CD4-positive, alpha-beta T cell treated with Interleukin-6 at 100 ng/mL for 8 hours (primary cell): ENCODE results near the gene ASS1.

Experiments used
- DNase-seq: peaks from one replicate; pipeline ENCODE4 v3.0.0-alpha.2; 2020; ENCODE audit warnings: mixed read lengths, low spot score

The ASS1 gene

DNA sequence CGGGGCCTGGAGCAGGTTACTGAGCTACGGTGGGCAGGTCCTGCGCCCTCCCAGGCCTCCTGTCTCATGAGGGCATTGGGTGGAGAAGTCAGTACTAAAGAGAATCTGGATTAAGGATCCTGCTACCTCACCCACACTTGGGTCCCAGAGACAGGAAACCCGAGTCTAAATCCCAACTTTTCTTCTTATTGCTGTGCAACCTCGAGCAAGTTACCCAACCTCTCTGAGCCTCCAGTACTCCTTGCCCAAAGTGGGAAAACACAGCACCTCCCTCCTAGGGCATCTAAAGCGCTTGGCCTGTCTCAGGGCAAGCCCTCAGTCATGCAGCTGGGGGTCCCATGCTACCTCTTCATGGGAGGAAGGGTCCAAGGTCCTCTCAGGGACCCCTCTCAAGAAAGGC is 28.2 kb downstream of the ASS1 start:
- DNase-seq = no peak

- no peak for DNase-seq
These were observed 28.8 kb downstream of the ASS1 start for GRCh38 chr9:130473566-130473965.

- DNase-seq = no peak
These were observed 29.3 kb downstream of the ASS1 start for GRCh38 chr9:130474106-130474505.

DNA sequence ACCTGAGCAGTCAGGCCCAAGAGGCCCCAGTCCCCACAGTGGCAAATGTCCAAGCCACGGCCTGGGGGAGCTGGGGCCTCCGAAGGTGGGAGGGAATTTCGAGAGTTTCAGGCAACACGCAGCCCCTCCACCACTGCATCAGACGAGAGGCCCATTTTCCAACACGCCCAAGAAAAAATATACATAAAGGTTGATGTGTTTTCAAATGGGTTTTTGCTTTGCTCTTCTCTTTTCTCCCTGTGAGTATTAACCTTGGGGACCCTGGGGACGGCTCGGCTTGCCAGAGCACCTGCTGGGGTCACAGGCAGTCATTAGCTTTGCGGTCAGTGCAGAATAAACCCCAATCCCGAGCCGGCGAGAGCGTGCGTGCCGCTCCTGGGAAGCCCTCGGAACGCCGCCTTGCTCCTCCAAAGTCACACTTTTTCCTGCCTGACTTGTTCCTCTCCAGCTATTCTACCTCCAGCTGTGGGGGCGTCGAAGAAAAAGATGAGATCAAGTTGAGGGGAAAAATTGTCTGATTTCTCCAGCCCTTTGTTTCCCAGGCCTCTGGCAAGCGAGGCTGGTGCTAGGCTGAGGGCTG is 31.5 kb downstream of the ASS1 start:
- no peak for DNase-seq

GRCh38 chr9:130477564-130477963 is 32.8 kb downstream of the ASS1 start:
- DNase-seq = no peak

GRCh38 chr9:130478152-130478551 is 33.4 kb downstream of the ASS1 start:
- no peak for DNase-seq

- DNase-seq = no peak
These were observed 34.2 kb downstream of the ASS1 start for GRCh38 chr9:130478736-130479575.

DNA sequence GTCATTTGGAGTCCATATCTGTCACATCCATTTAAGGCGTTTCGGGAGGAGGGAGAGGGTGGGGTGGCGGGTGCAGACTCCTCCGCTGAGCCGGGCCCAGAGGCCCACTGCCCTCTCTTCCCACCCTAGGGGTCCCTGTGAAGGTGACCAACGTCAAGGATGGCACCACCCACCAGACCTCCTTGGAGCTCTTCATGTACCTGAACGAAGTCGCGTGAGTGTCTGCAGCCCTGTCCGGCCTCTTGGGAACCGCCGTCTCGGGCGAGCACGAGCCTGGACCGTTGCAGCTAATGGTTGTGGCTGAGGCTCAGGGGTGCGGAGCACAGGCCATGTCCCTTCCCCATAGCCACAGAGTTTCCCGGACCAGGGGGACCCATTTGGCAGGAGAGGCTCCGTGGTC is 34.8 kb downstream of the ASS1 start:
- no peak for DNase-seq

DNA sequence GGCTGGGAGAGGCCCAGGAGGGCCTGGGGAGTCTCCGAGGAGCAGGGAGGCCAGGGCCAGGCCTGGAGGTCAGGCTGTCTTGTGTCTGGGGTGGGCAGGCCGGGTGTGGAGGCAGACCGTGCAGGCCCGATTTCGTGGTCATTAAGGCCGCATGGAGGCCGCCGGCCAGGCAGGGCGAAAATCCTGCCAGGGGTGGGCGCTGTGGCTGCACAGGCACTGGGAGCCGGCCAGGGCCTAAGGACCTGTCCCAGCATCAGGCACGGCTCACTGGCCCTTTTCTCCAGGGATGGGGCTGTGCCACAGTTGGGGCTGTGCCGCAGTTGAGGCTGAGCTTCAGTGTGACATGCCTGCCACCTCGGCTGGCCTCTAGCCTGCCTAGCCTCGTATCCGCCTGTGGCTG is 35.9 kb downstream of the ASS1 start:
- no peak for DNase-seq

DNA sequence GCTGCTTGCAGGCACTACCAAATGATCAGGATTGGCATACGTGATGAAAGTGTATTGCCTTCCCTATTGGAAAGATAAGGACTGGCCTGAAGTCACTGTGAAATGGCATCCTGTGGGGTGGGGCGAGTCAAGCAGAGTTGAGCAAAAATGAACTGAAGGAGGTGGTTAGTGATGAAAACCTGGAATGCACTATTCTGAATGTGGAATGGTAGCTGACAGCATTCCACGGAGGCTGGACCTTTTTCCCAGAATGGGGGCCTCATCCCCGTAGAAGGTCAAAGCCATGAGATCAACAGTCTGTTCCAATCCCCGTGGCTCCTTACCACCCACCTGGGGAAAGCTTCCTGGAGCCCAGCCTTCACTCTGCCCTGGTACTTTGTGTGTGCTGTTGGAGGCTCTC is 37.7 kb downstream of the ASS1 start:
- no peak for DNase-seq

DNA sequence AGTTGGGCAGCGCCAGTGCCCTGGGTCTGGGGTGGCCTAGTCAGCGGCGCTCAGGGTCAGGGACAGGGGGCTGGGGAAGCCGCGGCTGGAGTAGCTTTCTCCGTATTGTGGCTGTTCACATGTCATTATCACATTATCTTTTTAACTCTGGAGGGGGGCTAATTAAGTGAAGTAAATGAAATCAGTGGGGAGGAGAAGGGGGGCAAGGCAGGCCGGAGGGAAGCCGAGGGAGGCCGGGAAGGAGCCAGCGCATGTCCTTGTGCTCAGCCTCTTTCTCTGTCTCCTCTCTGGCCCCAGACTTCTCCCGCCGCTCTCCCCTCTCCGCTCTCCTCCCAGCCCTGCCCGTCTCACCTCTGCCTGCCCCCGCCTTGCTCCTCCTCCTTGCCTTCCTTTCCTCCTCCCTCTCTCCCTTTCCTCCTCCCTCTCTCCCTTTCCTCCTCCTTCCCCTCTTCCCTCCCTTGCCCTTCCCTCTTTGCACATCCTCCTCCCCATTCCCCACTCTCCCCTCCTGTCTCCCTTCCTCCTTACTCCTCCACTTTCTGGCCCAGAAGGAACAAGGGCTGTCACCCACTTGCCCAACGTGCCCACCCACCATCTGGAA is 38.7 kb downstream of the ASS1 start:
- DNase-seq = no peak

GRCh38 chr9:130484362-130485072 is 39.8 kb downstream of the ASS1 start:
- DNase-seq = no peak

GRCh38 chr9:130486103-130486502 is 41.3 kb downstream of the ASS1 start:
- no peak for DNase-seq

DNA sequence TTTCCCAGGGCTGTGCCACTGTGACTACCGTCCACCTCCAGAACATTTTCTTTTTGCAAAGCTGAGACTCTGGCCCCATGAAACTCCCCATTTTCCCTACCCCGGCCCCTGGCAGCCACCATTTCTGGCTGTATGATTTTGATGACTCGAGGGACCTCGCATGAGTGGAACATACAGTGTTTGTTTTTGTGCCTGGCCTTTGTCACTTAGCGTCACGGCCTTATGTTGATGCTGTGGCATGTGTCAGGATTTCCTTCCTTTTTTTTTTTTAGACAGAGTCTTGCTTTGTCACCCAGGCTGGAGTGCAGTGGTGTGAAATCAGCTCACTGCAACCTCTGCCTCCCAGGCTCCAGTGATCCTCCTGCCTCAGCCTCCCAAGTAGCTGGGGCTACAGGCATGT is 42.7 kb downstream of the ASS1 start:
- DNase-seq = no peak

DNA sequence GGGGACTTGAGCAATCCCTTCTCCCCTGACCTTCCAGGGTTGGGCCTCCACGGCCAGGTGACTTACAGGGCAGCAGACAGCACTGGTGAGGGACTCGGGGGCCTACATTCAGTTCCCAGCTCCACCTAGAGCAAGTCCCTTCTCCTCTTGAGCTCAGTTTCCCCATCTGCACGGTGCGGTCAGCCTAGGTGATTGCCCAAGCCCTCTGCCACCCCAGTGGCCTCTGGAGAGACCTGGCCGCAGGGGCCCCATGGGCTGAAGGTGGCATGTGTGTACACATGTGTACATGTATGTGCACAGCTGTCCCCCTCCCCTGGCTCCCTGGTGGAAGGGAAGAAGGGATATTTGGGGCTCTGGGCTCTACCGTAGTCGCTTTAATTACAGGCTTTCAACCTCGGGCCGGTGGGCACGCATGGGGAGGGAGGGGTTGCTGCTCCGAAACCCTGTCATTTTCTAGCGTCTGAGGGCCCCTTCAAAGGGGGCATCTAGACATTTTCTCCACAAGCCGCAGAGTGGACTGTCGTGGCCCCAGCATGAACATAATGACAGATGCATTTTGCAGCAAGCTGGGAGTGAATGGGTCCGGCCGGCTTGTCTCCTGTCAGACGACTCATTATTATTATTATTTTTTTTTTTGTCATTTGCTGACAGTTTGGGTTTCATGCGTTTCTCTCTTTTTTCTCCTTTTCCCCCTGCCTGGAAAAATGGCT is 44.0 kb downstream of the ASS1 start:
- DNase-seq = no peak

GRCh38 chr9:130490981-130491380 is 46.2 kb downstream of the ASS1 start:
- DNase-seq = no peak

GRCh38 chr9:130491830-130492482 is 47.2 kb downstream of the ASS1 start:
- no peak for DNase-seq

DNA sequence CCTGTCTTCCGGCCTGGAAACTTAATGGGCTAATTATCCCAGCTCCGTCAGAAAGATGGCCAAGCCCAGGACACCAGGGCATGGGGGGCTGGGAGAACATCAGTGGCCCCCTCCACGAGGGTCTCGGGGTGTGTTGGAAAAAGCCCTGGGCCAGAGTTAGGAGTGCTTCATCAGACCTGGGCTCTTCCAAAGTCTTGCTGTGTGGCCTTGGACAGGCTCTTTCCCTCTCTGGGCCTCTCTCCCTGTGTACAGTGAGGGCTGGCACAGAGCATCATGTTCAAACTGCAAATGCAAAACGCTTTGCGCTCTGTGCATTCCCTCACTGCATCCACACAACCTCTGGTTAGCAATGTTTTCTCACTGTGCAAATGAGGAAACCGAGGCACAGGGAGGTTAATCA is 48.3 kb downstream of the ASS1 start:
- DNase-seq = no peak

GRCh38 chr9:130493476-130493875 is 48.7 kb downstream of the ASS1 start:
- DNase-seq = no peak

- DNase-seq = no peak
These were observed 50.3 kb downstream of the ASS1 start for GRCh38 chr9:130495067-130495466.

- no peak for DNase-seq
These were observed 52.4 kb downstream of the ASS1 start for GRCh38 chr9:130497139-130497538.
